Fibroblast of villous mesenchyme (primary cell): ENCODE results near the gene ZNF331. TPM values are rescaled to one million over a fixed set of nuclear protein-coding genes. Genes with fewer than 3 reads are reported as not detected.

Experiments used
- total RNA-seq: library from RNA; depleted of rRNA; stranded (reverse); fragments of >200 nt; gene quantifications from 2 replicates; pipeline ENCODE4 v1.2.3, GENCODE V29; 2012

ZNF331 gene
- total RNA-seq, 1 donor = 13.4 TPM

Other genes with a start within 250 kb of the ZNF331 start
- 5.5 and 9.5 TPM in 2 replicates for gene ZNF845, start 204.4 kb upstream of the ZNF331 start, total RNA-seq
- gene ZNF525, start 172.4 kb upstream of the ZNF331 start, total RNA-seq = 1.7 and 2.6 TPM in 2 replicates
- 9.7 and 14.2 TPM in 2 replicates for gene ZNF765, start 143.0 kb upstream of the ZNF331 start, total RNA-seq
- 8.7 and 13.8 TPM in 2 replicates for gene ZNF761, start 106.2 kb upstream of the ZNF331 start, total RNA-seq
- 1.9 and 3.0 TPM in 2 replicates for gene ZNF813, start 70.4 kb upstream of the ZNF331 start, total RNA-seq
- gene DPRX, start 93.9 kb downstream of the ZNF331 start, total RNA-seq = not detected in 2 replicates